Measurements from ENCODE around the gene GADD45G.

The GADD45G gene

DNA sequence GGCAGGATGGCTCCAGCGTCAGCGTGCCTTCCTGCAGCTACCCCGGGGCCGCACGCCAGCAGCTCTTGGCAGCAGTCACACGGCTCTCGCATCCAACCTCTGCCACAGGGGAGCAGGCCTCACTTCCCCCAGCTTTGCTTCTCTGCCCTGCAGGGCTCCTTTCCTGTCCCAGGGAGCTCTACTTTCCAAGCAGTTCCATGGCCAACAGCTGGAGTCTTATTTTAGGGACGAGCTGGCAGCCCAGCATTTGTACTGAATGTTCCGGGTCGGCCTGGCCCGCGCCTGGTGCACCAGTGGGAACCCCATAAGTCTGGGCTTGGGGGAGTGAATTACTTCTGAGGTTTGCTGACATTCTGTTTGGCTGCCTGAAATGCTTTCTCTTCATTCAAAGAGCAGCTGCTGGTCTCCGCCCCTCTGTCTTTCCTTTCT, 34.6 kb downstream of the GADD45G start:
- no peak for TF ChIP-seq ZBTB7A (IDR thresholded peaks at IDR 0.05; ENCODE audit: low read depth)
- TF ChIP-seq CEBPB (IDR thresholded peaks at IDR 0.05), result no peak

DNA sequence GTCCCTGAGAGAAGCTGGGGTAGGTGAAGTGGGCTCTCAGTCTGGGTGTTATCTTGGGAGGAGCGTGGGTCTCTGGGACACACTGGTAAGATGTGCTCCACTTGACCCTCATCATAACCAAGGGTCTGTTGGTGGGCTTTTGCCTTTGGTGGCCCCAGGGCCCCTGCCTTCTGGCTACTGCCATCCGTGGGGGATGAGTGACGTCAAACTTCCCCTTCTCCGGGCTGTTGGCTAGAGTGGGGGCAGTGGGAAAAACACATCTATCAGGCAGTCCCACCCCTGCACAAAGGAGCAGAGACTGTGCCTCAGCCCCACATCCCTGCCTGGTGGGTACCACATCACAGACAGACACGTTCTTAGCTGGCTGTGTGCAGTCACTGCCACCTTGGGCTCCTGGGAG, 35.1 kb downstream of the GADD45G start:
- TF ChIP-seq EP300 (IDR thresholded peaks at IDR 0.05; ENCODE audit: borderline replicate concordance), result no peak
- TF ChIP-seq CREB1 (IDR thresholded peaks at IDR 0.05; ENCODE audit: low read depth), result no peak
- no peak for TF ChIP-seq TAF1 (IDR thresholded peaks at IDR 0.05; ENCODE audit: low read depth)
- no peak for TF ChIP-seq TCF12 (IDR thresholded peaks at IDR 0.05; ENCODE audit: low read depth)

DNA sequence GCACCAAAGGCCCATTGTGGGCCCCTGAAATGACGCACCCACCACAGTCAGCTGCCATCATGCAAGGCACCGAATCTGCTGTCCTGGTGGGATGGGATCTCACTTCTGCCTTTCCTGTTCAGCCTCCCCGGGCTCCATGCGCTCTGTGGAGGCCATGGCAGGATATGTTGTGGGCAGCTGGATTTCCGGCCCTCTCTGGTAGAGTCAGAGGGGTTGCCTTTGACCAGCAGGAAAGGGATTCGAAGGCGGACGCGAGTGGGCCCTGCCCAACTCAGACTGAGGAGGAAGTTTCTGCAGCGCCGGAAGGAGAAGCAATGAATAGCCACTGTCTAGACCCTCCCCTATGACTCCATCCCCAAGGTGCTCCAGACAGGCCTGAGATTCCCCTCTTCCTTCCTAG, 35.5 kb downstream of the GADD45G start:
- TF ChIP-seq CREB1 (IDR thresholded peaks at IDR 0.05; ENCODE audit: low read depth), result no peak
- TF ChIP-seq, protein P1, sequence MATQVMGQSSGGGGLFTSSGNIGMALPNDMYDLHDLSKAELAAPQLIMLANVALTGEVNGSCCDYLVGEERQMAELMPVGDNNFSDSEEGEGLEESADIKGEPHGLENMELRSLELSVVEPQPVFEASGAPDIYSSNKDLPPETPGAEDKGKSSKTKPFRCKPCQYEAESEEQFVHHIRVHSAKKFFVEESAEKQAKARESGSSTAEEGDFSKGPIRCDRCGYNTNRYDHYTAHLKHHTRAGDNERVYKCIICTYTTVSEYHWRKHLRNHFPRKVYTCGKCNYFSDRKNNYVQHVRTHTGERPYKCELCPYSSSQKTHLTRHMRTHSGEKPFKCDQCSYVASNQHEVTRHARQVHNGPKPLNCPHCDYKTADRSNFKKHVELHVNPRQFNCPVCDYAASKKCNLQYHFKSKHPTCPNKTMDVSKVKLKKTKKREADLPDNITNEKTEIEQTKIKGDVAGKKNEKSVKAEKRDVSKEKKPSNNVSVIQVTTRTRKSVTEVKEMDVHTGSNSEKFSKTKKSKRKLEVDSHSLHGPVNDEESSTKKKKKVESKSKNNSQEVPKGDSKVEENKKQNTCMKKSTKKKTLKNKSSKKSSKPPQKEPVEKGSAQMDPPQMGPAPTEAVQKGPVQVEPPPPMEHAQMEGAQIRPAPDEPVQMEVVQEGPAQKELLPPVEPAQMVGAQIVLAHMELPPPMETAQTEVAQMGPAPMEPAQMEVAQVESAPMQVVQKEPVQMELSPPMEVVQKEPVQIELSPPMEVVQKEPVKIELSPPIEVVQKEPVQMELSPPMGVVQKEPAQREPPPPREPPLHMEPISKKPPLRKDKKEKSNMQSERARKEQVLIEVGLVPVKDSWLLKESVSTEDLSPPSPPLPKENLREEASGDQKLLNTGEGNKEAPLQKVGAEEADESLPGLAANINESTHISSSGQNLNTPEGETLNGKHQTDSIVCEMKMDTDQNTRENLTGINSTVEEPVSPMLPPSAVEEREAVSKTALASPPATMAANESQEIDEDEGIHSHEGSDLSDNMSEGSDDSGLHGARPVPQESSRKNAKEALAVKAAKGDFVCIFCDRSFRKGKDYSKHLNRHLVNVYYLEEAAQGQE (IDR thresholded peaks at IDR 0.05; ENCODE audit: low read depth), result no peak
- TF ChIP-seq TCF12 (IDR thresholded peaks at IDR 0.05; ENCODE audit: low read depth), result no peak
- TF ChIP-seq EGR1 (IDR thresholded peaks at IDR 0.05), result no peak
- TF ChIP-seq TAF1 (IDR thresholded peaks at IDR 0.05; ENCODE audit: low read depth), result no peak
- TF ChIP-seq CEBPB (IDR thresholded peaks at IDR 0.05), result no peak
- no peak for TF ChIP-seq NFIC (IDR thresholded peaks at IDR 0.05)
- TF ChIP-seq RAD21 (IDR thresholded peaks at IDR 0.05; ENCODE audit: low read depth), result no peak
- TF ChIP-seq TEAD4 (IDR thresholded peaks at IDR 0.05), result no peak
- TF ChIP-seq ZBTB7A (IDR thresholded peaks at IDR 0.05; ENCODE audit: low read depth), result no peak
- TF ChIP-seq, protein P2, sequence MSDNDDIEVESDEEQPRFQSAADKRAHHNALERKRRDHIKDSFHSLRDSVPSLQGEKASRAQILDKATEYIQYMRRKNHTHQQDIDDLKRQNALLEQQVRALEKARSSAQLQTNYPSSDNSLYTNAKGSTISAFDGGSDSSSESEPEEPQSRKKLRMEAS (IDR thresholded peaks at IDR 0.05), result no peak
- no peak for TF ChIP-seq FOXM1 (IDR thresholded peaks at IDR 0.05; ENCODE audit: borderline replicate concordance, low read depth)
- TF ChIP-seq YY1 (IDR thresholded peaks at IDR 0.05; ENCODE audit: low read depth), result no peak

DNA sequence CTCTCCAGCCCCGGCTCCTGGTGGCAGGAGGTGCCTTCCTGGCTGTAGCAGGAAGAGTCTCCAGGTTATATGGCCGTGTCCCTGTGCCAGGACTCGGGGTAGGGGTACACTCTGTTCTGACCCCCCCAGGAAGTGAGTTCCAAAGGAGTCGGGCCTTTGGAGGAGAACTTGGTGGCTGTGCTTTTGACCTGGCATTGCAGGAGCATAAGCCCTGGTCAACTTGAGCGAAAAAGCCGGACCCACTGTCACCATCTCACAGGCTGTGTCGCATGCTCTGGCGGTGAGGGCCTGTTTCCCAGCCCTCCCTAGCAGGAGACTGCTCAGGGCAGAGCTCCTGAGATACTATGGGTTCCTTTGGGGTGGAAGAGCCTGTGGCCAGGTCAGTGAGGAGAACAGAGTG, 36.0 kb downstream of the GADD45G start:
- TF ChIP-seq FOXM1 (IDR thresholded peaks at IDR 0.05; ENCODE audit: borderline replicate concordance, low read depth) (no peak), EGR1 (IDR thresholded peaks at IDR 0.05) (no peak), YY1 (IDR thresholded peaks at IDR 0.05; ENCODE audit: low read depth) (no peak), NFIC (IDR thresholded peaks at IDR 0.05) (no peak), CEBPB (IDR thresholded peaks at IDR 0.05) (no peak), TEAD4 (IDR thresholded peaks at IDR 0.05) (no peak), TCF12 (IDR thresholded peaks at IDR 0.05; ENCODE audit: low read depth) (no peak), CREB1 (IDR thresholded peaks at IDR 0.05; ENCODE audit: low read depth) (no peak), ZBTB7A (IDR thresholded peaks at IDR 0.05; ENCODE audit: low read depth) (no peak), EP300 (IDR thresholded peaks at IDR 0.05; ENCODE audit: borderline replicate concordance) (no peak), RAD21 (IDR thresholded peaks at IDR 0.05; ENCODE audit: low read depth) (no peak), TAF1 (IDR thresholded peaks at IDR 0.05; ENCODE audit: low read depth) (no peak)
- TF ChIP-seq, protein P3, sequence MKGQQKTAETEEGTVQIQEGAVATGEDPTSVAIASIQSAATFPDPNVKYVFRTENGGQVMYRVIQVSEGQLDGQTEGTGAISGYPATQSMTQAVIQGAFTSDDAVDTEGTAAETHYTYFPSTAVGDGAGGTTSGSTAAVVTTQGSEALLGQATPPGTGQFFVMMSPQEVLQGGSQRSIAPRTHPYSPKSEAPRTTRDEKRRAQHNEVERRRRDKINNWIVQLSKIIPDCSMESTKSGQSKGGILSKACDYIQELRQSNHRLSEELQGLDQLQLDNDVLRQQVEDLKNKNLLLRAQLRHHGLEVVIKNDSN (IDR thresholded peaks at IDR 0.05), result no peak
- TF ChIP-seq, protein P1 (IDR thresholded peaks at IDR 0.05; ENCODE audit: low read depth), result no peak
- TF ChIP-seq, protein P2 (IDR thresholded peaks at IDR 0.05), result no peak

DNA sequence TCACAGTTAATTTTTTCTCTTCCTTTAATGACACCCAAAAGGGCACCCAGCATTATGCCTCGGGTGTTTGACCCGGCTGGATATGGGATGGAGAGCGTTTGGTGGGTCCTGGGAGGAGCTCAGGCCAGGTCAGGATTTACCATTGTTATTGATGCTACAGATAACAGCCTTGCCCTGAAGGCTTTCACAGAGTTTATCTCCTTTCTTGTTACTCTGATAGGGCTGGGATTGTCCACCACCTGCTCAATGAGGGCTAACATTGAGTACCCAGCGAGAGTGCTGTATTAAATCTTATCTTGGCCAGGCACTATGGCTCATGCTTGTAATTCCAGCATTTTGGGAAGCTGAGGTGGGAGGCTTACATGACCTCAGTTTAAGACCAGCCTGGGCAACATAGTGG, 37.2 kb downstream of the GADD45G start:
- no peak for TF ChIP-seq TAF1 (IDR thresholded peaks at IDR 0.05; ENCODE audit: low read depth)
- TF ChIP-seq CEBPB (IDR thresholded peaks at IDR 0.05), result no peak
- TF ChIP-seq RAD21 (IDR thresholded peaks at IDR 0.05; ENCODE audit: low read depth), result no peak
- TF ChIP-seq ZBTB7A (IDR thresholded peaks at IDR 0.05; ENCODE audit: low read depth), result no peak
- TF ChIP-seq EP300 (IDR thresholded peaks at IDR 0.05; ENCODE audit: borderline replicate concordance), result no peak
- no peak for TF ChIP-seq NFIC (IDR thresholded peaks at IDR 0.05)
- TF ChIP-seq YY1 (IDR thresholded peaks at IDR 0.05; ENCODE audit: low read depth), result no peak

DNA sequence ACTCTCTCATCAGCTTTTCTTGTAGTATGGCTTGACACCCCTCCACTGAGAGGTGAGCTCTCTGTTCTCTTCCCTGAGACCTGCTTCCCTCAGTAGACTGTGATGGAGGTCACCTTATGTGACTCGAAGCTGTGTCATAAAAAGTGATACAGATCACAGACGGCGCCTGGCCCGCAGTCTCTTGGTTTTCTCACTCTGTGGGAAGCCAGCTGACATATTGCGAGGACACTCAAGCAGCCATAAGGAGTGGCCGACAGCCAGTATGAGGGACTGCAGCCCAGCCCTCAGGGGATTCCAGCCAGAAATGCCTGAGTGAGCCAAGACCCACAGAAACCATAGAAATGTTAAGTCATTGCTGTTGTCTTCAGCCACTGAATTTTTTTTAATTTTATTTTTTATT, 38.0 kb downstream of the GADD45G start:
- TF ChIP-seq RAD21 (IDR thresholded peaks at IDR 0.05; ENCODE audit: low read depth) (no peak), CREB1 (IDR thresholded peaks at IDR 0.05; ENCODE audit: low read depth) (no peak)
- TF ChIP-seq, protein P1 (IDR thresholded peaks at IDR 0.05; ENCODE audit: low read depth), result no peak
- TF ChIP-seq, protein P2 (IDR thresholded peaks at IDR 0.05), result no peak

All from Ishikawa (cell line).